ENCODE data around the gene ZNF83. TPM values are rescaled to one million over a fixed set of nuclear protein-coding genes. Genes with fewer than 3 reads are reported as not detected.
"Not testable (repeated sequence)": the region's sequence is repeated elsewhere in the genome, so short reads cannot be mapped to it uniquely, and the experiment has no call there.

ZNF83 gene
- total RNA-seq, 6 experiments from 2014 or later: 2.5 to 5.9 (median 3.3) TPM

- ATAC-seq: peak; percentile 99 to 100 (median 100)
- Histone ChIP-seq H3K9me3 (peaks cover 0 to 13% (median 4%) of the 10 kb centered on the region in 4 donors), H3K4me3 (peak within 1 kb of the TSS; percentile 48 to 59 (median 51)), H3K36me3 (peaks cover 0 to 3% (median 0%) of the 10 kb centered on the region in 4 donors), H3K27ac (peak within 1 kb of the TSS; percentile 11 to 60 (median 47)), H3K27me3 (no peaks in the 10 kb centered on the region), H3K4me1 (peaks cover 0 to 4% (median 0%) of the 10 kb centered on the region in 4 donors)
- DNase-seq: peak; percentile 86 to 91 (median 90)
- WGBS (ENCODE audit: insufficient coverage, low coverage, low lambda C conversion rate, missing lambda C conversion rate): 2% methylated on average over 40 of the region's 57 CpGs
- intact Hi-C loops (cut with DNase I): no loop called here
- TF ChIP-seq POLR2A (IDR thresholded peaks at IDR 0.05): peak; percentile 75
- TF ChIP-seq, protein P1, sequence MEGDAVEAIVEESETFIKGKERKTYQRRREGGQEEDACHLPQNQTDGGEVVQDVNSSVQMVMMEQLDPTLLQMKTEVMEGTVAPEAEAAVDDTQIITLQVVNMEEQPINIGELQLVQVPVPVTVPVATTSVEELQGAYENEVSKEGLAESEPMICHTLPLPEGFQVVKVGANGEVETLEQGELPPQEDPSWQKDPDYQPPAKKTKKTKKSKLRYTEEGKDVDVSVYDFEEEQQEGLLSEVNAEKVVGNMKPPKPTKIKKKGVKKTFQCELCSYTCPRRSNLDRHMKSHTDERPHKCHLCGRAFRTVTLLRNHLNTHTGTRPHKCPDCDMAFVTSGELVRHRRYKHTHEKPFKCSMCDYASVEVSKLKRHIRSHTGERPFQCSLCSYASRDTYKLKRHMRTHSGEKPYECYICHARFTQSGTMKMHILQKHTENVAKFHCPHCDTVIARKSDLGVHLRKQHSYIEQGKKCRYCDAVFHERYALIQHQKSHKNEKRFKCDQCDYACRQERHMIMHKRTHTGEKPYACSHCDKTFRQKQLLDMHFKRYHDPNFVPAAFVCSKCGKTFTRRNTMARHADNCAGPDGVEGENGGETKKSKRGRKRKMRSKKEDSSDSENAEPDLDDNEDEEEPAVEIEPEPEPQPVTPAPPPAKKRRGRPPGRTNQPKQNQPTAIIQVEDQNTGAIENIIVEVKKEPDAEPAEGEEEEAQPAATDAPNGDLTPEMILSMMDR (IDR thresholded peaks at IDR 0.05): peak; percentile 8 to 18 (median 8)
Measured at GRCh38 chr19:52570000-52570861, 67.9 kb downstream of the ZNF83 start, which contains the start of gene ZNF701. Gene ZNF701, plus strand, starts transcription at chr19:52570287. Its CDS starts 3,861 bp downstream, at chr19:52574148.

DNA sequence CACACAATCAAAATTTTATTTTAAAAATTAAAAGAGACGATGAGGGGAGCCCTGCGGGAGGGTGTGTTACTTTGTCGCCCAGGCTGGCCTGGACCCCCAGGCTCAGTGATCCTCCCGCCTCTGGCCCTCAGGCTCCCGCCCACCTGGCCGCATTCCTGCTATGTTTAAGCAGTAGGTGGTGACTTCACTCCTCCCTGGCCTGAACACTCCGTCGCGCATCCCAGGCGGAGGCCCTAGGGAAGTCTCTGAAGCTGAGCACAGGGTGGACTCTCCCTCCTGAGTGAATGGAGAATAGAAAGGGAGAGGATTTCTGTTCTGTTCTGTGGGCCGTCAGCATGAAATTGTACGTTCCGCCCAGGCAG lies 68.5 kb downstream of the ZNF83 start:
- DNase-seq: peak in 2 of 3 donors; percentile 35 to 55
- Histone ChIP-seq H3K4me3 (peak overlapping the region; percentile 48 to 59 (median 51)), H3K9me3 (peaks cover 0 to 15% (median 4%) of the 10 kb centered on the region in 4 donors), H3K27ac (peak overlapping the region in 2 of 3 donors; percentile 43 to 47)
- 3% methylated on average over 10 of the region's 13 CpGs for WGBS (ENCODE audit: insufficient coverage, low coverage, low lambda C conversion rate, missing lambda C conversion rate)
- H3K27me3 ChIP-seq; H3K4me1 ChIP-seq; intact Hi-C loops (cut with DNase I); H3K36me3 ChIP-seq: not testable (repeated sequence)
- peak in 2 of 4 donors; percentile 11 to 16 for ATAC-seq

DNA sequence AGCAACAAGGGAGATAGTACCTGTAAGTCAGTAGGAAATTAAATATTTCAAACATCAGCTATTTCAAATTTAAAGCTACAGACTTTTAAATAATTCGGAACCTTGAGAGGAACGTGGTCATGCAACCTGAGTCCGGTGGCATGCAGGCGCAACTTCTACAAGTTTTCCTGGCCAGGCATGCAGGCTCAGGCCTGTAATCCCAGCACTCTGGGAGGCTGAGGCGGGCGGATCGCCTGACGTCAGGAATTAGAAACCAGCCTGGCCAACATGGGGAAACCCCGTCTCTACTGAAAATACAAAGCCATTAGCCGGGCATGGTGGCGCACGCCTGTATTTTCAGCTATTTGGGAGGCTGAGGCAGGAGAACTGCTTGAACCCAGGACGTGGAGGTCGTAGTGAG lies 70.2 kb downstream of the ZNF83 start:
- H3K9me3 ChIP-seq: peaks cover 0 to 26% (median 4%) of the 10 kb centered on the region in 4 donors
- intact Hi-C loops (cut with DNase I): no loop called here
- peaks cover 0 to 4% (median 0%) of the 10 kb centered on the region in 4 donors for H3K4me1 ChIP-seq
- DNase-seq (no peak), ATAC-seq (no peak)
- no peak for TF ChIP-seq POLR2A (IDR thresholded peaks at IDR 0.05)
- TF ChIP-seq, protein P1 (IDR thresholded peaks at IDR 0.05): no peak
- WGBS (ENCODE audit: insufficient coverage, low coverage, low lambda C conversion rate, missing lambda C conversion rate): 100% methylated on average over 4 of the region's 14 CpGs
- H3K27ac ChIP-seq: no peak overlapping the region
- H3K4me3 ChIP-seq: no peak overlapping the region
- H3K27me3 ChIP-seq: no peaks in the 10 kb centered on the region
- no peaks in the 10 kb centered on the region for H3K36me3 ChIP-seq

DNA sequence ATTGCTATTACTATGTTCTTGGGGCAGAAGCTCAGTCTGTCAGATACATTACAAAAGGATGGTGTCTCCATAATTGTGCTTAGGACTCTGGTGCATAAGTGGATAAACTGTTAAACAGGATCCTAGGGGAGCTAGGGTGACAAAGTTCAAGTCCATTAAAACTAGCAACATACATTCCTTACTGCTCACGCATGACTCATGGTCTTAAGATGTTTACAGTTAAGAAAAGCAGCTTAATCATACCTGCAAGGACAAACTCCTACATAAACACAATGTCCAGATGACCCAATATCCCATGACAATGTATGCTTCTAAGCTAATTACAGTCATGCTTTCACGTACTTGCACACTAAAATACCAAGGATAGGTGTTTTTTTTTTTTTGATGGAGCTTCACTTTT lies 71.6 kb downstream of the ZNF83 start:
- TF ChIP-seq, protein P1 (IDR thresholded peaks at IDR 0.05): no peak
- TF ChIP-seq POLR2A (IDR thresholded peaks at IDR 0.05): no peak
- no peak overlapping the region for H3K4me3 ChIP-seq
- no peak for DNase-seq

GRCh38 chr19:52566121-52566520 lies 72.0 kb downstream of the ZNF83 start:
- WGBS (ENCODE audit: insufficient coverage, low coverage, low lambda C conversion rate, missing lambda C conversion rate): 90% methylated on average over 5 of the region's 6 CpGs
- intact Hi-C loops (cut with DNase I): no loop called here
- Histone ChIP-seq H3K4me3 (no peak overlapping the region), H3K4me1 (peaks cover 0 to 4% (median 0%) of the 10 kb centered on the region in 4 donors), H3K27ac (no peak overlapping the region), H3K9me3 (peaks cover 0 to 38% (median 5%) of the 10 kb centered on the region in 4 donors), H3K27me3 (no peaks in the 10 kb centered on the region), H3K36me3 (no peaks in the 10 kb centered on the region)
- no peak for ATAC-seq
- no peak for DNase-seq
- TF ChIP-seq POLR2A (IDR thresholded peaks at IDR 0.05): no peak
- TF ChIP-seq, protein P1 (IDR thresholded peaks at IDR 0.05): no peak

More for the DNA sequence above, 71.6 kb downstream of the ZNF83 start:
- ATAC-seq: no peak
- Histone ChIP-seq H3K9me3 (peaks cover 0 to 37% (median 5%) of the 10 kb centered on the region in 4 donors), H3K4me1 (peaks cover 0 to 4% (median 0%) of the 10 kb centered on the region in 4 donors), H3K36me3 (no peaks in the 10 kb centered on the region), H3K27me3 (no peaks in the 10 kb centered on the region), H3K27ac (no peak overlapping the region)
- 85% methylated on average over 2 of the region's 2 CpGs for WGBS (ENCODE audit: insufficient coverage, low coverage, low lambda C conversion rate, missing lambda C conversion rate)
- intact Hi-C loops (cut with DNase I): no loop called here

All from right lobe of liver (tissue), 6 donors.